ENCODE measurements around the gene TBATA.

TBATA gene

DNA sequence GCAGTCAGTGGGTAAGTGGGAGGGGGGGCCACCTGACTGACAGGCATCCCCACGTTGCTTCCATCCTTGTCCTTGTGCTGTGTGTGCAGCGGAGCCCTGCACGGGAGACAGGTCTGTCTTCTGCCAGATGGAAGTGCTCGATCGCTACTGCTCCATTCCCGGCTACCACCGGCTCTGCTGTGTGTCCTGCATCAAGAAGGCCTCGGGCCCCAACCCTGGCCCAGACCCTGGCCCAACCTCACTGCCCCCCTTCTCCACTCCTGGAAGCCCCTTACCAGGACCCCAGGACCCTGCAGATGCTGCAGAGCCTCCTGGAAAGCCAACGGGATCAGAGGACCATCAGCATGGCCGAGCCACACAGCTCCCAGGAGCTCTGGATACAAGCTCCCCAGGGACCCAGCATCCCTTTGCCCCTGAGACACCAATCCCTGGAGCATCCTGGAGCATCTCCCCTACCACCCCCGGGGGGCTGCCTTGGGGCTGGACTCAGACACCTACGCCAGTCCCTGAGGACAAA is 24.8 kb downstream of the TBATA start:
- no peak for DNase-seq

DNA sequence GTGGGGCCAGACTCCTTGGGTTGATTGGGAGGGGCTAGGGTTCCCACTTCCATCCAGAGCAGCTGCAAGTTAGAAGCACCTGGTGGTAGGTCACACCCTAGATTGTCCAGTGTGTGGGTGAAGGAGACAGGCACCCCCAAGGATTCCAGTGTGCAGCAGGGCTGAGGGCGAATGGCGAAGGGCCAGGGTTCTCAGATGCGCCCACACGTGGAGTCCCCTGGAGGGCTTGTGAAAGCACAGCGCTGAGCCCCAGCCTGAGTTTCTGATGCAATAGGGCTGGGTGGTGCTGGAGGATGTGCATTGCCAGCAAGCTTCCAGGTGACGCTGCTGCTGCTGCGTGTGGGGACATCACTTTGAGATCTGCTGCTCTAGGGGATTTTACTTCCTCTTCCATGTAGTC is 25.4 kb downstream of the TBATA start:
- no peak for DNase-seq

DNA sequence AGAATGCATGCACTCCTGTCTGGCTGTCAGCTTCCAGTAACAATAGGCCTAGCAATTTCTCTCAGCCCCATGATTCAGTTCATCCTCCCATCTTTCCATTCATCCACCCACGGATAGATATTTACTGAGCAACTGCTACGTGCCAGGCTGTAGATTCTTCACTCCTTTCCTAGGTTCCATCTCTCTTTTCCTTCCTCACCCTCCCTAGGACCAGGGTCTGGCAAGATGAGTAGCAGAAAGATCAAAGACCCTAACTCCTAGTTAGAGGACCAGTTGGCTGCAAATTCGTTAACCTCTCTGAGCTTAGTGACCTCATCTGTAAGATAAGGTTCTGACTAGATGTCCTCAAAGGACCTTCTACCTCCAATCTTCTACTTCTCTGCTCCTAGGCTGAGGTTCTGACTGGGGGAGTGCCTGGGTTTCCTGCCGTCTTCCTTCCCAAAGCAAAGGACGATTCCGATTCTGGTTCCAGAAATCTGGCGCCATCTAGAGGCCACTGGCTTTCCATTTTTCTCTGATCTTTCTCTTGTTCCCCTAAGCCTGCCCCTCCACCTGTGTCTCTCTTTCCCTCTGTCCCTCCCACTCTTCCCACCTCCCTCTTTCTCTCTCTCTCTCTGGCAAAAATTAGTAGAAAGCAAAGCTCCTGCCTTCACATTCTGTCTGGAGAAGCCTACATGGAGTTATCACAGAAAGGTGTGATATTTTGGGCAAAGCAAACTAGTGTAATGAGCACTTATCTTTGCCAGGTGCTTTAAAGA is 26.2 kb downstream of the TBATA start:
- DNase-seq: peak; percentile 53

DNA sequence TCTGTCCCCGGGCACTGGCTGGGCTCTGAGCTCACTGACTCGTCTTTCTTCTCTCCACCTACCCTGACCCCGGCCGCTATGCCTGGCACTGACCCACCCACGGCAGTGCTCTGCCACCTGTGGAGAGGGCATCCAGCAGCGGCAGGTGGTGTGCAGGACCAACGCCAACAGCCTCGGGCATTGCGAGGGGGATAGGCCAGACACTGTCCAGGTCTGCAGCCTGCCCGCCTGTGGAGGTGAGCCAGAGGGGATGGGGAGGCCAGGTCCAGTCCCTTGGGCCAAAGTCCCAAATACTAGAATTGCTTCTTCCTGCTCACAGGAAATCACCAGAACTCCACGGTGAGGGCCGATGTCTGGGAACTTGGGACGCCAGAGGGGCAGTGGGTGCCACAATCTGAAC is 27.3 kb downstream of the TBATA start:
- no peak for DNase-seq

DNA sequence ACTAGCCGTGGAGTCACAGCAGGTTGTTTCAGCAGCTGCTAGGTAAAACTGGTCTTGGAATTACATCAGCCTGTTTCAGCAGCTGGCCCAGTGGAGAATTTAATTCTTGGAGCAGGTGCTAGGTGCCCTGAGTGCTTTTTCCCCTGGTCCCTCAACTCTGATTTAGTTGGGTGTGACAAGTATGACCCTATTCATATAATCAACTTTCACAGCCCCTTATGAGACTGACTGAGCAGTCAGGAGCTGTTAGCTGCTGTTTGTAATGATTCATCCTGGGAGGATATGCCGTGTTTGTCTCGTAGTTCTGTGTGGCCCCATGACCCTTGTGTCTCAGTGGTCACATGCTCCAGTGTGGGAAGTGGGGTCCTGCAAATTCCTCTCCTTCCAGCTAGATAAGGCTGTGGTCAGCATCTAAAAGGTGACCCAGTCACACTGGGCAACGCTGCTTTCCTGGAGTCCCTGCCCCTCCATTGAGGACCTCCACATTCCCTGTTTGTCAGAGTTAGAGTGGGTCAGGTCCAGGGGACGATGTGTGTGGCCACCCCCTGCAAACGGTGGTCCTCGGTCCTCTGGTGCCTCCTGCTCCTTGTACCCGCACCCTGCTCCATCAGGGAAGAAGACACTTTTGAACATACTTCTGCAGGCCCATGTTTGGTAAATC is 28.3 kb downstream of the TBATA start:
- peak; percentile 5 for DNase-seq

DNA sequence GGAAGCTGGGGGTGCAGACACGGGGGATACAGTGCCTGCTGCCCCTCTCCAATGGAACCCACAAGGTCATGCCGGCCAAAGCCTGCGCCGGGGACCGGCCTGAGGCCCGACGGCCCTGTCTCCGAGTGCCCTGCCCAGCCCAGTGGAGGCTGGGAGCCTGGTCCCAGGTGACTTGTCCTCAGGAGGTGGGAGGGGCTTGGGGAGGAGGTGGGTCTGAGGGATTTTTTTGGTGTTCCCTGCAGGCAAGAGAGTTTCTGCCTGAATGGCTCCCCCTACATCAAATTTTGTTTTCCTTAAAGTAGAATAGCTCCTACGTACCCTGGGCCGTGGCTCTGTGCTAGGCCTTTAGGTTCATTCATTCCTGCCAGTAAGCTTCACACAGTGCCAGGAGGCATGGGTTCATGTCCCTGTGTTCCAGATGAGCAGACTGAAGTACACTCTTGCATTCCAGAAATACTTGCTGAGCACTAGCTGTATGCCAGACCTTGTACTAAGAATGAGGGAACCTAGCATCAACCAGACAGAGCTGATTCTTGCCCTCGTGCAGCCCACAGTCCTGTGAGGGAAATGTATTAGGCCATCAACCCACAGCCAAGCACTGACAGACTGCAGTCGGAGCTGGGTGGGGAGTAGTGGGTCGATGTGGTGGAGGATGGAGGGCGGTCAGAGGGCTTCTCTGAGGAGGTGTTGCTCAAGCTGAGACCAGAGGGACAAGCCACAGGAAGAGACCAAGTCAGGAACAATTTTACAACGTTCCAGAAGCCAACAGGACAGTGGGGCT is 31.1 kb downstream of the TBATA start:
- no peak for DNase-seq

DNA sequence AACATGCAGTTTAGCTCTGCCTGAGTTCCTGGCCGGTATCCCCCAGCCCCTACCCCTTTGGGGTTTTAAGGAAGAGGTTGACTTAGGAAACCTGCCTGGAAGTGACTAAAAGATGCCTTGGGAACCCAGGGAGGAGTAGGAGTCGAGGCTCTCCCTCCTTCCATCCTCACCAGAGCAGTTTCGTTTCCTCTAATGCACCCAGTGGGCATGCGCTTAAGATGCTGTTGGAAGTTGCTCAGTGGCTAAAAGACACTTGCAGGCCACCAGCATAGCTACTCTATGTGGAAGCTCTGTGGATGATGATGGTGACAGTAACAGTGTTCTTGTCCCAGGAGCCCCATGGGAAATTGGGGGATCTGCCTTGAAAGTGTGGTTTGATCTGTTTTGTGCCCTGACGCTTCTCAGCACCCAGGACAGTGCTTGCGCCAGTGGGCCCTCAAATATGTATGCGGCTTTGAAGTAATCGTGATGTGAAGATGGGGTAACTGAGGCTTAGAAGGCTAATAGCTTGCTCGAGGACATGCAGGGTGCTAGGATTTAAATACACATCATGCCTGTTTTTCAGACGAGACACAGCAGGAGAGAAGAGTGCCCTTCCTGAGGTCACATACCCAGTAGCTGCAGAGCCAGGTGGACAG is 32.0 kb downstream of the TBATA start:
- no peak for DNase-seq

DNA sequence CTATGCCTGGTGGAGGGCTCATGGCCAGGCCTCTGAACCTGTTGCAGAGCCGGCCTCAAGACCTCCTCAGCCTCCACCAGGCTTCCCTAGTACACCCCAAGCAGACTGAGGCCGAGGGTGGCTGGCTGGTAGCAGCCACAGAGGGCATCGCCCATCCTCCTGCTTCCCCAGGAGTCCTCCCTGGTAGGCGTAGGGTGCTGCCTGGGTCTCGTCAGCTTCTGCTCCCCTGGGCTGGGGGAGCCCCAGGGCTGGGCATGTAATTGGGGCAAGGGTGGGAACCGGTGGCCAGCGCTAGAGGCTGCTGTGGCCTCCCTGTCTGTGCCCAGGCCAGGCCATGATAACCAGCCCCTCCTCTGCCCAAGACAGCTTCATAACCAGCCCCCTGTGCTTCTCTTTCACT is 32.6 kb downstream of the TBATA start:
- DNase-seq: no peak

DNA sequence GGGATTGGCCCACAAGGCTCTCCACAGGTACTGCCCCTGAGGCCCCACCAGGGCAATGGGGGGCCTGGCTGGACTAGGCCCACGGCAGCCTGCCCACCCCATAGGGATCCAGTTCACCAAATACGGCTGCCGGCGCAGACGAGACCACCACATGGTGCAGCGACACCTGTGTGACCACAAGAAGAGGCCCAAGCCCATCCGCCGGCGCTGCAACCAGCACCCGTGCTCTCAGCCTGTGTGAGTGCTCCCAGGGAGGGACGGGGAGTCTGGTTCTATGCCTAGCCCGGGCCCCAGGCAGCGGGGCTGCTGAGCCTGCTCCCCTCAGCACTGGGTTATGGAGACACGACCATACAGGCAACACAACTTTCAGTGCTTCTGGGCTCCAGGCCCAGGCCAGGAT is 33.2 kb downstream of the TBATA start:
- no peak for DNase-seq

DNA sequence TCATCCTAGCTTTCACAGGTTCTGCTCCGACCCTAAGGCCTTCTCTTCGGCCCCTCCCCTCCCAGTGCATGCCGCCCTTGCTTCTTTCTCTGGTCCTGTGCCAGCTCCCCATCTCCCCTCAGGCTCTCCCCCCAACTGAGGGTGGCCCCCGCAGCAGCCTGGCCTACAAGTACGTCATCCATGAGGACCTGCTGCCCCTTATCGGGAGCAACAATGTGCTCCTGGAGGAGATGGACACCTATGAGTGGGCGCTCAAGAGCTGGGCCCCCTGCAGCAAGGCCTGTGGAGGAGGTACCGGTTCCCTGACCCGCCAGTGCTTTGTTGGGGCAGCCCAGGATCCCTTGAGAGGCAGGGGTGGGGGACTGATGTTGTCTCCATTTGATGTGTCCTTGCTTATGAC is 33.8 kb downstream of the TBATA start:
- DNase-seq: no peak

DNA sequence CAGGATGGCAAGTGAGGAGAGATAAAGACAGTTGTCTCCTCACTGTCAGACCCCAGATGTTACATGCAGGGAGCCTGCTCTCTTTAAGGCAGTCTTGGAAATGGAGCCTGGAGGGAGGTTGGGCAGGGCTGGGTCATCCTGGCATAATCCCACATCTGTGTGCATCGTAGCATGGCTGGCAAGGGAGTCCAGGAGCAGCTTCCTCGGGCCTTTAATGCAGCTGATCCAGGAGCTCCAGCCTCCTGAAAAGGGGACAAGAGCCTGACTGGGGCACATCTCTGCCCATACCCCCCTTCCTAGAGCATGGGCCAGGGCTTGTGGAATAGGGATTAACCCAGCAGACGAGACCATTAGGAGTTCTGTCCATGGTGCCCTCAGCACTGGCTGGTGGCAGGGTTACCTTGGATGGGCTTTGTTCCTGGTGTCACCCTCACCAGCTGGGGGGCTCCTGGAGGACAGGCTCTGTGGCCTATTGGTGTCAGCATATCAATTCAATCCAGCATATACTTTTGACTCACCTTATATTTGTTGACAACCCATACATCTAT is 34.9 kb downstream of the TBATA start:
- DNase-seq: no peak

DNA sequence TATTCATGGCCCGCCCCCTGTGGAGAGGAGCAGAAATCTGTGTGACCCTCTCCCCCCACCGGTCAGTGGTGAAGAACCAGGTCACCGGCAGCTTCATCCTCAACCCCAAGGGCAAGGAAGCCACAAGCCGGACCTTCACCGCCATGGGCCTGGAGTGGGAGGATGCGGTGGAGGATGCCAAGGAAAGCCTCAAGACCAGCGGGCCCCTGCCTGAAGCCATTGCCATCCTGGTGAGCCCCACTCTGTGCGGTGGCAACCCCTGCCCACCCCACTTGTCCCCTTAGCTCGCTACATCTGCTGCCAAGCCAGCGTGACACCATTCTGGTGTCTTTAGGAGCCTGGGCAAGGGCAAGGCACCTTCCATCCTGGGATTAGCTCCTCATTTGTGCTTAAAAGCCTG is 35.4 kb downstream of the TBATA start:
- no peak for DNase-seq

DNA sequence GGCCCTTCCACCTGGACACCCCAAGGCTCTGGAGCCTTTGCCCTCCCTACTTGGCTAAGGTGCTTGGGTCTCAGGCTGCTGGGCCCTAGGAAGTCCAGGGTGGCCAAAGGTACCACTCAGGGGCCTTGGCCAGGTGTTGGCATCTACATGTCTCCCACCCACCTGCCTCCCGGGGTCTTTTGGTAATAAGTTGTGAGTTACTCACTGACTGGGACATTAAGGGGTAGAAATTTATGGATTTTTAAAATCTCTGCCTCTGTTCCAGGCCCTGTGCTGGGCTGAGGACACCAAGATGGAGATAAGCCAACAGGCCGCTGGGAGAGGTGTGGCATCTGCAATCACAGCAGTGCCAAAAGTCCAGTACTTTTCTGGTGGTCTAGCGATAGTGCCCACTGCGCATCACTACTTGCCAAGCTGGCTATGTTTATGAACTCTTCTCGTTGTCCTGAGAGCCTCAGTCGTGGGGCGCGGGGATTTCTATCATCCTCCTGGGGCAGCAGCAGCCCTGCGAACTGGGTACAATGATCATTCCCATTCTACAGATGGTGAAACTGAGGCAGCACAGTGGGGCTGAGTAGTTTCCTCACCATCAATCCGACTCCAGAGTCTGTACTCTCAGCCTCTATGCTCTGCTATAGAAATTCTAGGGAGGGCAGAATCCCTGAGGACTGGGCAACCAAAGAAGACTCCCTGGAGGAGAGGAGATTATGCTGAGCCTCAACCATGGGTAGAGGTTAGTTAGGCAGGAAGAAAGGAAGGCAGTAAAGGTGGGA is 36.2 kb downstream of the TBATA start:
- no peak for DNase-seq

DNA sequence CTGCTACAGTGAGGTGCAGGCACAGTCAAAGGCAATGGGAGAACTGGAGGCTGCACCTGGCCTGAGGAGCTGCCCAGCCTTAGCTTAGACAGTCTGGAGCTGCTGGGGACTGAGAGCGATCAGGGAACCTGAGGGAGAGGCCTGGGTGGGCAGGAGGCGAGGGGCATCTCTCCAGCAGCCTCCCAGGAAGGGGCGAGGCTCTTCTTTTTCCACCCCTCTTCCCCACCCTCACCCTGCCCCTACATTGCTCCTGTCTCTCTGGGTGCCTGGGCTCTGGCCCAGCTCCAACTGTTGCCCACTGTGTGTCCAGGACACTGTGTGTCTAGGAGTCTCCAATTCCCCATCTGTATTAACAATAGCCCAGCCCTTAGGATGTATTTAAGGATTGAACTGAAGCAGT is 36.9 kb downstream of the TBATA start:
- no peak for DNase-seq

DNA sequence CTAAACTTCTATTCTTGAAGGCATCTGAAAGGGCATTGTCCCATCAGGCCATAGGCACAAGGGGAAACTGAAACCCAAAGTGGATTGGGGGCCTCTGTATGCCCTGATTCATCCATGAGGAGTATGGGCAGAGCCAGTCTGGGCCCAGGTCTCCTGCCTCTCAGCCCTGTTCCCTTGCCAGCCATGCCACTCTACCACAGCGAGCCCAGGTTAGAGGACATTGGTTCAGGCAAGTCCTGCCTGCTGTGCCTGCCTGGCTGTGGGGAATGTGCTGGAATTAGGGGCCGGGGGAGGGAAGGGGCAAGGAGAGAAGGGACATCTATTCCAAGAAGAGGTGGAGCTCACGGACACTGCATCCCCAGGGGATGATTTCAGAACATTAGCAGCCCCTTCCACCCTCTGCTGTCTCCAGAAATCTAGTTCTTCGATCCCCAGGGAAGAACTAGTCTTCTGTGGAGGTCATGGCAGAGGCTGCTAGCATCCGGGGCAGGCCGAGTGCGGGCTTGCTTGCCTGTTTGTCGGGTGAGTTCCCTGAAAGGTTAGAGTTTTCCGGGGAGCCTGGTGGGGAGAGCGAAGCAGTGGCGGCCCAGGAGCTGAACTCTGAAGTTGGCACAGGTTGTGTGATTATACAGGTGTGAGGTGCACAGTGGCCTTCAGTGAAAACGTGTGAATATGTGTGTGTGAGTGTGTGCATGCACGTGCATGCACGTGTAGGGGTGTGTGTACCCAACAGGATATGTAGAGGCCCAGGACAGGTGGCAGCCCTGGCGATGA is 37.8 kb downstream of the TBATA start:
- DNase-seq: no peak

DNA sequence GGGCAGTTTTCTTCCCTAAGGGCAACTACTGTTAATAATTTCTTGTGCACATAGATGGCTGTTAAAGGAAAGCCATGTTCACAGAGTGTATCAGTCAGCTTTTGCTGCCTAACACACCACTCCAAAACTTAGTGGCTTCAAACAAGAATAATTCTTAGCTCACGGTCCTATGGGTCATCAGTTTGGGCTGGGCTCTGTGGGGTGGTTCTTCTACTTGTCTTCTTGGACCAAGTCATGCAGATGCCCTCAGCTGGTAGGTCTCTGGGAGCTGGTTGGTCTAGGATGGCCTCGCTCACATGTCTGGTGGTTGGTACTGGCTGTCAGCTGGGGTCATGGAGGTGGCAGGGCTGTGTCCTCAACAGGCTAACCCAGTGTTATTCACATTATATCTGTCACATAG is 39.6 kb downstream of the TBATA start:
- no peak for DNase-seq

DNA sequence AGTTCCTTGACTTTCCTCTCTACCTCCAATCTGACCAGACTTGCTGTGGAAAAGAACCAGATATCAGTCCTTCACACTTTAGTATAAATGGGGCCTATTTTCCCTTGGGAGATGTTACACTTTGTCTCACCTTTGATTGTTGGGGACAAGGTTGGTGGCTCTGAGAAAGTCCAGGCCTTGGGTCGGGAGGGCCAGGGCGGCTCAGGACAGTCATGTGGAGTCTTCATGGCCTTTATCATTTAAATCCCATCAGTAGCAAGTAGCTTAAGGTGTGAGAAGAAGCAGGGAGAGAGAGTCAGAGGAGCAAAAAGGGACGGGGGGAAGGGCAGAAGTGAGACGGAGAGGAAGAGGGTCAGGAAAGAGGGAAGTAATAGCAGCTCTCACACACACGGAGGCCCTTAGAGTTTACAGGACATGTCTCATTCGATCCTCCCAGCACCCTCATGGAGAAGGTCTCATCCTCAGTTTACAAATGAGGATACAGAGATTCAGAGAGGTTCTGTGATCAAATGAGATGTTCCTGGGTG is 40.5 kb downstream of the TBATA start:
- DNase-seq: no peak

DNA sequence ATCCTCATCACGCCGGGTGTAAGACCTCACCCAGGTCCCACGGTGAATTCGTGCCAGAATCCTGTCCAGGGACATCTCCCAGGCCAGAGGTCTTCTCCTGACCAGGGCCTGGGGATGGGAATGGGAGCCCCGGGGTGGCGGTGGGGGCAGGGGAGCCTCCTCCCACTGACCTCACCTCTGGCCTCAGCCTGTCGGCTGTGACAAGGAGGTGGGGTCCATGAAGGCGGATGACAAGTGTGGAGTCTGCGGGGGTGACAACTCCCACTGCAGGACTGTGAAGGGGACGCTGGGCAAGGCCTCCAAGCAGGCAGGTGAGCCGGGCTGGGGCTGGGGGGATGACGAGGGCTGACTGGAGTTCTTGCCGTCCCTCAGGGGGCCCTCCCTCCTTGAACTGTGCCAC is 41.3 kb downstream of the TBATA start:
- DNase-seq: no peak

DNA sequence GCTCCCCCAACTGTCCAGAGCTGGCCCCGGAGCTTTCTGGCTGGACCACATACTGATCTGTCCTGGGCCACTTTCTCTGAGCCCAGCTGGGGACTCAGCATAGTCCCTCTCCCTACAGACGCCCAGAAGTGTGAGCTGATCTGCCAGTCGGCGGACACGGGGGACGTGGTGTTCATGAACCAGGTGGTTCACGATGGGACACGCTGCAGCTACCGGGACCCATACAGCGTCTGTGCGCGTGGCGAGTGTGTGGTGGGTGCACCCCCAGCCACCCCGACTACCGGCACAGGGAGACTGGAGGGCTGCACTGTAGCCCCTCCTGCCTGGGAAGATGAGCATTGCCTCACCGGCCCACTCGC is 41.8 kb downstream of the TBATA start:
- no peak for DNase-seq

DNA sequence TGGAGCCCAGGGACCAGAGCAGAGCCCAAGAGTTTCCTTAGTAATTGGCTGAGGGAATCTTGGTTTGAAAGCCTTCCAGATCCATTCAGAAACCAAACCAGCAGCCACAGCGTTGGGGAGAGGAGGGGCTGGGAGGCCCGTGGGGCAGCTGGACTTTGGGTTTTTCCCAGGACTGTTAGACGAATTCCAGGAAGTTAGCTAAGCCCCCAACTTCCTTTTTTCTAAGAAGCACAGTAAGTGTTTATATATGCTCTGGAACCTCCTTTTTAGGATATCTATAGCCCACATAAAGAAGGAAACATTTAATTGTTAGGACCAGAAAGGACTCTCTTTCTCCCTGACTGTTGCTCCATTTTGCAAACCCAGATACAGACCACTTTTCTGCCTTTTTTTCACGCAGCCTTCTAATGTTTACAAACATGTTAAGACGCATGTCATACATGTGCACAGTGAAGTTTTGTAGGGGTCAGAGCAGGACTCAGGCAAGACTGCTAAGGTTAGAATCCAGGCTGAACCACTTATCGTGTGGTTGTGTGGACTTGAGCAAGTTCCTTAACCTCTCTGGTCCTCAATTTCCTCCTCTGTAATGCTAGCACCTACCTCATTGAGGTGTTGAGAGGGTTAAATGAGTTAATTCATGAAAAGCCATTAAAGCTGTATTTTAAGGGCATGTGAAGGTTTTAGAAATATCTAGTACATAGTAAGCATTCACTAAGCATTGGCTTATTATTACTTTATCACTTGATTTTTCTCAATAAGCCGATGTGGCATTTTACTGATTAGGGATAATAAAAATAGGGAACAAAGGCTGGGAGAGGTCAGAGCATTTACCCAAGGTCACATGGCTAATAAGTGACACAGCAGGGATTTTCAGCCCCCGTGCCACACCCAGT is 42.4 kb downstream of the TBATA start:
- DNase-seq: no peak

All from NCI-H2171 treated with DMSO at 0.1 percent for 48 hours (cell line).